ENCODE measurements around the gene NUDT4. TPM values are rescaled to one million over a fixed set of nuclear protein-coding genes. Genes with fewer than 3 reads are reported as not detected.
A peak's percentile ranks its signal among the peaks of the same experiment; 100 is the strongest.

NUDT4 gene
- total and polyA plus RNA-seq, 9 of the 15 experiments (the other 6 are each of a cell fraction or from before 2014, with no cell fraction given): 38.1 to 164 (median 99.2) TPM

DNA sequence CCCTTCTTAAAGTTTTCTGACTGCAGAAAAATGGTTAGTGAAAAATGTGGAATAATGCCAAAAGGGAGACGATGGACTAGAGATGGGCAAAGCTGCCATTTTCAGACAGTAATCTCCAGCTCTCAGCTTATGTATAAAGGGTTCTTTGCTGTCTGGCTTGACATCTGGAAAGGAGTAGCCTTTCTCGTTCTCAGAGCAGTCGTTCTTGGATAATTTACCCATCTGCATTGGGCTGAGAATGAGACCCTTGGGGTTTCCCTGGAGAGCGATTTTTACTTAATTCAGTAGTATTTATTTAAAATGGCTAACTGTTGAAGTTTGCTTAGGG is 1.2 kb downstream of the NUDT4 start:
- ChIA-PET CTCF (ENCODE audit: low intra/inter-chr PET ratio) (interaction anchor here (1.0 kb wide), 1 partner anchor 251 kb away, joined by 3 read pairs; no protein-coding TSS in a partner anchor), POLR2A (interaction anchor here (1.0 to 1.9 kb wide), 2 partner anchors 15 to 63 kb away, joined by 4 to 7 read pairs; no protein-coding TSS in a partner anchor)
- Histone ChIP-seq H3K79me2 (ENCODE audit: control insufficient read depth, insufficient read depth, low read length) (peaks cover 98% of the 10 kb centered on the region), H3K27ac (ENCODE audit: extremely low read depth, low read depth, low read length) (peak overlapping the region; percentile 88), H3K4me2 (ENCODE audit: insufficient read depth, low read length) (peak overlapping the region; percentile 99), H3K4me3 (peak overlapping the region; percentile 97), H3K9ac (ENCODE audit: insufficient read depth in 1 of 2, low read depth in 2 of 2, low read length in 2 of 2) (peak overlapping the region; percentile 92 to 94), H3K36me3 (ENCODE audit: control insufficient read depth, insufficient read depth, low read length) (peaks cover 39% of the 10 kb centered on the region), H2AFZ (ENCODE audit: low read depth, low read length) (no peak overlapping the region), H4K20me1 (replicated peaks; ENCODE audit: control insufficient read depth, insufficient read depth, low read length) (peaks cover 55% of the 10 kb centered on the region), H3K9me1 (ENCODE audit: control insufficient read depth, insufficient read depth, low read length) (no peaks in the 10 kb centered on the region), H3K9me3 (replicated peaks; ENCODE audit: control insufficient read depth, insufficient read depth, low read depth, low read length) (no peaks in the 10 kb centered on the region), H3K4me1 (replicated peaks in 1 of 2; ENCODE audit: control insufficient read depth in 2 of 2, insufficient read depth in 2 of 2, low read length in 2 of 2) (peaks cover 16 to 19% of the 10 kb centered on the region in 2 experiments; a peak in 4 of 5 replicates), H3K27me3 (ENCODE audit: control insufficient read depth in 2 of 2, insufficient read depth in 2 of 2, low read length in 2 of 2) (no peaks in the 10 kb centered on the region)
- in situ Hi-C loops (cut with MboI) (no loop called here), intact Hi-C loops (cut with micrococcal nuclease) (loop anchor here (5.0 kb wide), 1 partner anchor 282 kb away; no protein-coding TSS in a partner anchor)
- BruUV-seq (replicated peaks): no TSS peak
- no peak for DNase-seq (ENCODE audit: extremely low read depth in 1 of 4, low spot score in 3 of 4)
- FAIRE-seq: no peak
- WGBS (ENCODE audit: insufficient coverage, low coverage, missing lambda C conversion rate): 0% methylated on average over 4 of the region's 4 CpGs
- no peak for ATAC-seq
- TF ChIP-seq ZBTB33 (CRISPR knock-in tag; IDR thresholded peaks at IDR 0.05) (0 out of 2 replicates have a peak, but pooled peaks have one; percentile 4), POU5F1 (IDR thresholded peaks at IDR 0.05; ENCODE audit: borderline replicate concordance, low read depth, low read length, partially characterized antibody) (no peak), POLR3G (IDR thresholded peaks at IDR 0.05; ENCODE audit: extremely low read depth, insufficient read length, insufficient replicate concordance) (no peak), STAT5A (IDR thresholded peaks at IDR 0.05; ENCODE audit: borderline replicate concordance, low read length) (no peak), NFIC (IDR thresholded peaks at IDR 0.05) (0 out of 2 replicates have a peak, but pooled peaks have one; percentile 50)
- TF ChIP-seq, protein P1, sequence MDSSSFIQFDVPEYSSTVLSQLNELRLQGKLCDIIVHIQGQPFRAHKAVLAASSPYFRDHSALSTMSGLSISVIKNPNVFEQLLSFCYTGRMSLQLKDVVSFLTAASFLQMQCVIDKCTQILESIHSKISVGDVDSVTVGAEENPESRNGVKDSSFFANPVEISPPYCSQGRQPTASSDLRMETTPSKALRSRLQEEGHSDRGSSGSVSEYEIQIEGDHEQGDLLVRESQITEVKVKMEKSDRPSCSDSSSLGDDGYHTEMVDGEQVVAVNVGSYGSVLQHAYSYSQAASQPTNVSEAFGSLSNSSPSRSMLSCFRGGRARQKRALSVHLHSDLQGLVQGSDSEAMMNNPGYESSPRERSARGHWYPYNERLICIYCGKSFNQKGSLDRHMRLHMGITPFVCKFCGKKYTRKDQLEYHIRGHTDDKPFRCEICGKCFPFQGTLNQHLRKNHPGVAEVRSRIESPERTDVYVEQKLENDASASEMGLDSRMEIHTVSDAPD (CRISPR knock-in tag; IDR thresholded peaks at IDR 0.05): no peak
- TF ChIP-seq, protein P2, sequence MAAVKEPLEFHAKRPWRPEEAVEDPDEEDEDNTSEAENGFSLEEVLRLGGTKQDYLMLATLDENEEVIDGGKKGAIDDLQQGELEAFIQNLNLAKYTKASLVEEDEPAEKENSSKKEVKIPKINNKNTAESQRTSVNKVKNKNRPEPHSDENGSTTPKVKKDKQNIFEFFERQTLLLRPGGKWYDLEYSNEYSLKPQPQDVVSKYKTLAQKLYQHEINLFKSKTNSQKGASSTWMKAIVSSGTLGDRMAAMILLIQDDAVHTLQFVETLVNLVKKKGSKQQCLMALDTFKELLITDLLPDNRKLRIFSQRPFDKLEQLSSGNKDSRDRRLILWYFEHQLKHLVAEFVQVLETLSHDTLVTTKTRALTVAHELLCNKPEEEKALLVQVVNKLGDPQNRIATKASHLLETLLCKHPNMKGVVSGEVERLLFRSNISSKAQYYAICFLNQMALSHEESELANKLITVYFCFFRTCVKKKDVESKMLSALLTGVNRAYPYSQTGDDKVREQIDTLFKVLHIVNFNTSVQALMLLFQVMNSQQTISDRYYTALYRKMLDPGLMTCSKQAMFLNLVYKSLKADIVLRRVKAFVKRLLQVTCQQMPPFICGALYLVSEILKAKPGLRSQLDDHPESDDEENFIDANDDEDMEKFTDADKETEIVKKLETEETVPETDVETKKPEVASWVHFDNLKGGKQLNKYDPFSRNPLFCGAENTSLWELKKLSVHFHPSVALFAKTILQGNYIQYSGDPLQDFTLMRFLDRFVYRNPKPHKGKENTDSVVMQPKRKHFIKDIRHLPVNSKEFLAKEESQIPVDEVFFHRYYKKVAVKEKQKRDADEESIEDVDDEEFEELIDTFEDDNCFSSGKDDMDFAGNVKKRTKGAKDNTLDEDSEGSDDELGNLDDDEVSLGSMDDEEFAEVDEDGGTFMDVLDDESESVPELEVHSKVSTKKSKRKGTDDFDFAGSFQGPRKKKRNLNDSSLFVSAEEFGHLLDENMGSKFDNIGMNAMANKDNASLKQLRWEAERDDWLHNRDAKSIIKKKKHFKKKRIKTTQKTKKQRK (IDR thresholded peaks at IDR 0.05; ENCODE audit: borderline replicate concordance, low read depth, low read length): no peak
- TF ChIP-seq, protein P3, sequence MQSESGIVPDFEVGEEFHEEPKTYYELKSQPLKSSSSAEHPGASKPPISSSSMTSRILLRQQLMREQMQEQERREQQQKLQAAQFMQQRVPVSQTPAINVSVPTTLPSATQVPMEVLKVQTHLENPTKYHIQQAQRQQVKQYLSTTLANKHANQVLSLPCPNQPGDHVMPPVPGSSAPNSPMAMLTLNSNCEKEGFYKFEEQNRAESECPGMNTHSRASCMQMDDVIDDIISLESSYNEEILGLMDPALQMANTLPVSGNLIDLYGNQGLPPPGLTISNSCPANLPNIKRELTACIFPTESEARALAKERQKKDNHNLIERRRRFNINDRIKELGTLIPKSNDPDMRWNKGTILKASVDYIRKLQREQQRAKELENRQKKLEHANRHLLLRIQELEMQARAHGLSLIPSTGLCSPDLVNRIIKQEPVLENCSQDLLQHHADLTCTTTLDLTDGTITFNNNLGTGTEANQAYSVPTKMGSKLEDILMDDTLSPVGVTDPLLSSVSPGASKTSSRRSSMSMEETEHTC (IDR thresholded peaks at IDR 0.05): no peak
